HG03108 (cell line): ENCODE measurements around the gene NDN.

ENCODE experiments used
- ATAC-seq: cut with Tn5 transposase; IDR thresholded peaks from one replicate; pipeline ENCODE4 v1.9.1; 2021; ENCODE audit warnings: moderate library complexity; ENCODE audit not compliant: unreplicated experiment

NDN gene

GRCh38 chr15:23642413-23643044, 44.6 kb downstream of the NDN start:
- ATAC-seq: no peak
